ENCODE data around the gene MTARC2. TPM values are rescaled to one million over a fixed set of nuclear protein-coding genes. Genes with fewer than 3 reads are reported as not detected.

MTARC2 gene
- total and polyA plus RNA-seq, 10 donors, result 4.8 to 27.2 (median 15.3) TPM

DNA sequence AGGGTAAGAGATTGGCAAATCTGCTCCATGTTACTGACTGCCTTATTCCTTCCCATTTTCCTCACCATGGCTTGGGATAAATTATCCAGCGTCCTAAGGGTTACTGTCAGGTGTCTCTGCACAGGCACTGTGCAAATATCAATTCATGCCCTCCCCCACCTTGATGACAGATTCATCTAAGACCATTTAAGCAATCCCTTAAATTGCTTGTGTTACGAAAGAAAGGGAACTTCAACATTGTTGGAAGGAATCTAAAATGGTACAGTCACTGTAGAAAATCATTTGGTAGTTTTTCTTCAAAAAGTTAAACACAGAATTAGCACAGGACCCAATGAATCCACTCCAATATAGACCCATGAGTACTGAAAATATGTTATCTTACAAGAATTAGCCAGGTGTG is 17.6 kb upstream of the MTARC2 start:
- 63 to 95% (median 80%) methylated on average over 2 of the region's 2 CpGs for WGBS, 5 donors
- intact Hi-C loops (cut with DNase I; ENCODE audit: low total_unique reads), result no loop called here
- TF ChIP-seq POLR2A (IDR thresholded peaks at IDR 0.05) (no peak), POLR2AphosphoS5 (IDR thresholded peaks at IDR 0.05) (no peak)
- TF ChIP-seq, protein P1, sequence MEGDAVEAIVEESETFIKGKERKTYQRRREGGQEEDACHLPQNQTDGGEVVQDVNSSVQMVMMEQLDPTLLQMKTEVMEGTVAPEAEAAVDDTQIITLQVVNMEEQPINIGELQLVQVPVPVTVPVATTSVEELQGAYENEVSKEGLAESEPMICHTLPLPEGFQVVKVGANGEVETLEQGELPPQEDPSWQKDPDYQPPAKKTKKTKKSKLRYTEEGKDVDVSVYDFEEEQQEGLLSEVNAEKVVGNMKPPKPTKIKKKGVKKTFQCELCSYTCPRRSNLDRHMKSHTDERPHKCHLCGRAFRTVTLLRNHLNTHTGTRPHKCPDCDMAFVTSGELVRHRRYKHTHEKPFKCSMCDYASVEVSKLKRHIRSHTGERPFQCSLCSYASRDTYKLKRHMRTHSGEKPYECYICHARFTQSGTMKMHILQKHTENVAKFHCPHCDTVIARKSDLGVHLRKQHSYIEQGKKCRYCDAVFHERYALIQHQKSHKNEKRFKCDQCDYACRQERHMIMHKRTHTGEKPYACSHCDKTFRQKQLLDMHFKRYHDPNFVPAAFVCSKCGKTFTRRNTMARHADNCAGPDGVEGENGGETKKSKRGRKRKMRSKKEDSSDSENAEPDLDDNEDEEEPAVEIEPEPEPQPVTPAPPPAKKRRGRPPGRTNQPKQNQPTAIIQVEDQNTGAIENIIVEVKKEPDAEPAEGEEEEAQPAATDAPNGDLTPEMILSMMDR (IDR thresholded peaks at IDR 0.05 in 8 of 11, conservative IDR thresholded peaks at IDR 0.05 in 3 of 11), result no peak
- no peaks in the 10 kb centered on the region for H3K36me3 ChIP-seq
- no peak overlapping the region for H3K27ac ChIP-seq
- H3K4me3 ChIP-seq, result no peak overlapping the region
- no peaks in the 10 kb centered on the region for H3K27me3 ChIP-seq (replicated peaks in 1 of 7)
- H3K9me3 ChIP-seq, result no peaks in the 10 kb centered on the region
- H3K4me1 ChIP-seq, result peaks cover 8 to 21% (median 13%) of the 10 kb centered on the region in 6 donors
- no peak for DNase-seq

- no peaks in the 10 kb centered on the region for H3K36me3 ChIP-seq
- no peak overlapping the region for H3K4me3 ChIP-seq
- intact Hi-C loops (cut with DNase I; ENCODE audit: low total_unique reads), result no loop called here
- peaks cover 8 to 21% (median 13%) of the 10 kb centered on the region in 6 donors for H3K4me1 ChIP-seq
- WGBS, 5 donors, result 37 to 71% (median 57%) methylated on average over 3 of the region's 3 CpGs
- H3K27ac ChIP-seq, result peak overlapping the region; percentile 60 to 83 (median 78)
- no peaks in the 10 kb centered on the region for H3K27me3 ChIP-seq (replicated peaks in 1 of 7)
- TF ChIP-seq POLR2AphosphoS5 (IDR thresholded peaks at IDR 0.05) (no peak), POLR2A (IDR thresholded peaks at IDR 0.05) (no peak)
- TF ChIP-seq, protein P1 (IDR thresholded peaks at IDR 0.05 in 8 of 11, conservative IDR thresholded peaks at IDR 0.05 in 3 of 11), result no peak
- no peak for DNase-seq
- H3K9me3 ChIP-seq, result no peaks in the 10 kb centered on the region
Measured at GRCh38 chr1:220732137-220732536, 16.0 kb upstream of the MTARC2 start.

- Histone ChIP-seq H3K36me3 (no peaks in the 10 kb centered on the region), H3K4me3 (peak overlapping the region in 2 of 8 donors; percentile 1 to 46), H3K27me3 (replicated peaks in 1 of 7) (no peaks in the 10 kb centered on the region), H3K27ac (peak overlapping the region; percentile 60 to 83 (median 78)), H3K9me3 (no peaks in the 10 kb centered on the region), H3K4me1 (peaks cover 8 to 21% (median 13%) of the 10 kb centered on the region in 6 donors)
- 46 to 74% (median 54%) methylated on average over 7 of the region's 7 CpGs for WGBS, 5 donors
- intact Hi-C loops (cut with DNase I; ENCODE audit: low total_unique reads), result no loop called here
- TF ChIP-seq, protein P1 (IDR thresholded peaks at IDR 0.05 in 8 of 11, conservative IDR thresholded peaks at IDR 0.05 in 3 of 11), result no peak
- TF ChIP-seq POLR2A (IDR thresholded peaks at IDR 0.05) (no peak), POLR2AphosphoS5 (IDR thresholded peaks at IDR 0.05) (no peak)
- DNase-seq, result no peak
Measured at GRCh38 chr1:220732621-220733020, 15.5 kb upstream of the MTARC2 start.

DNA sequence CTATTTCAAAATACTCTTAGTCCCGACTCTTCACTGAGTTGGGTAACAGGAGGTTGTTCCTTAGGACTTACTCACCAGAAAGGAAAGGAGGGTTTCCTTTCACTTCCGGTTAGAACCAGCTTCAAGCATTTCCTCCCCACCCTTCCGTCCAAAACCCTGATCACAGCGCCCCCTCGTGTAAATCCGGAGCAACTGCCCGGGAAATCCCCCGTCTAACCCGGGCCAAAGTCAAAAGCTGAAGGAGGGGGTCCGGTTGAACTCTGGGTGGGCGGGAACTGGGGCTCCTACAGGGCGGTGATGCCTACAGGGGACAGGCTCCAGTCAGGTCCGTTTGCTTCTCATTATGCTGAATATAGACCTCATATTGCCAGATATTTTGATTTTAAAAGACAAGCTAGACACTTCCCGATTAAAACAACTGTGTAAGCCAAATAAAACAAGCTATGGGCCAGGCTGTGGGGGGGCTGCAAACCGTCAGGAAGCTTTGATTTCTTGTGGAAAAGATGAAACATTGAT is 15.0 kb upstream of the MTARC2 start:
- no peaks in the 10 kb centered on the region for H3K9me3 ChIP-seq
- WGBS, 5 donors, result 2 to 4% (median 2%) methylated on average over 15 of the region's 15 CpGs
- H3K27ac ChIP-seq, result peak overlapping the region; percentile 60 to 83 (median 78)
- peaks cover 8 to 21% (median 13%) of the 10 kb centered on the region in 6 donors for H3K4me1 ChIP-seq
- TF ChIP-seq, protein P1 (IDR thresholded peaks at IDR 0.05 in 8 of 11, conservative IDR thresholded peaks at IDR 0.05 in 3 of 11), result peak; percentile 65 to 94 (median 86)
- TF ChIP-seq POLR2AphosphoS5 (IDR thresholded peaks at IDR 0.05) (peak in 2 of 3 donors; percentile 36 to 53), POLR2A (IDR thresholded peaks at IDR 0.05) (no peak)
- no peaks in the 10 kb centered on the region for H3K36me3 ChIP-seq
- intact Hi-C loops (cut with DNase I; ENCODE audit: low total_unique reads), result no loop called here
- peak overlapping the region in 2 of 8 donors; percentile 1 to 46 for H3K4me3 ChIP-seq
- peak; percentile 90 for DNase-seq
- H3K27me3 ChIP-seq (replicated peaks in 1 of 7), result no peaks in the 10 kb centered on the region

All from spleen (tissue), 11 donors.